Spinal cord (tissue), 10 donors: ENCODE measurements around the gene MRRF. TPM values are rescaled to one million over a fixed set of nuclear protein-coding genes. Genes with fewer than 3 reads are reported as not detected.

Source experiments
- DNase-seq, 6 donors: peaks; one replicate each; pipeline versions ENCODE4 v3.0.0 to v3.0.0-alpha.2; 2013 to 2015; ENCODE audit warnings: low spot score in 6 of 6, low read depth in 4 of 6
- H3K27ac ChIP-seq: one replicate; pipeline ENCODE4 v1.5.1; 2013; ENCODE audit warnings: low read depth, low read length, control low read depth
- H3K27me3 ChIP-seq: one replicate; pipeline ENCODE4 v1.6.1; 2013; ENCODE audit warnings: low read length; ENCODE audit not compliant: control insufficient read depth, insufficient read depth
- H3K36me3 ChIP-seq: one replicate; pipeline ENCODE4 v1.6.1; 2013; ENCODE audit warnings: low read length; ENCODE audit not compliant: control insufficient read depth, insufficient read depth
- H3K4me1 ChIP-seq: one replicate; pipeline ENCODE4 v1.6.1; 2013; ENCODE audit warnings: low read length; ENCODE audit not compliant: control insufficient read depth, insufficient read depth
- H3K4me3 ChIP-seq: one replicate; pipeline ENCODE4 v1.5.1; 2013; ENCODE audit warnings: low read depth, low read length, control low read depth
- H3K9me3 ChIP-seq: one replicate; pipeline ENCODE4 v1.6.1; 2013; ENCODE audit warnings: low read length; ENCODE audit not compliant: control insufficient read depth, insufficient read depth
- WGBS: methylation state at CpG from one replicate; pipeline ENCODE4 v1.1.5; 2013; ENCODE audit warnings: missing lambda C conversion rate; ENCODE audit not compliant: insufficient coverage; 5-methylcytosine and 5-hydroxymethylcytosine counted together
- polyA plus RNA-seq, 2 donors: library from polyadenylated mRNA; unstranded; fragments of 120-200 nt; gene quantifications; one replicate each; pipeline ENCODE4 v1.2.1, GENCODE V29; 2013; ENCODE audit not compliant: insufficient read length in 2 of 2
- total RNA-seq, 2 donors: library from RNA; depleted of rRNA in 1 of 2; stranded (reverse); fragments of 120-200 nt in 1 of 2; fragments of >200 nt in 1 of 2; gene quantifications; one replicate each; pipeline versions ENCODE4 v1.2.3 to v1.2.4, GENCODE V29; 2013 to 2014
- donor health status: healthy.

Gene MRRF
- total and polyA plus RNA-seq, 4 donors = 23.5 to 31.6 (median 27.8) TPM

GRCh38 chr9:122346478-122347347 lies 82.0 kb downstream of the MRRF start:
- H3K36me3 ChIP-seq = no peaks in the 10 kb centered on the region
- WGBS = under 1% methylated on average over 90 of the region's 90 CpGs
- H3K27me3 ChIP-seq = peaks cover 25% of the 10 kb centered on the region
- no peak overlapping the region for H3K27ac ChIP-seq
- H3K4me1 ChIP-seq = peaks cover 16% of the 10 kb centered on the region
- H3K4me3 ChIP-seq = peak overlapping the region; percentile 18
- no peaks in the 10 kb centered on the region for H3K9me3 ChIP-seq
- DNase-seq = peak in 3 of 6 donors; percentile 26 to 74 (median 67)

- peak in 2 of 6 donors; percentile 28 to 42 for DNase-seq
- no peak overlapping the region for H3K27ac ChIP-seq
Observed at GRCh38 chr9:122347348-122348287, 82.9 kb downstream of the MRRF start.

GRCh38 chr9:122348288-122348777 lies 83.7 kb downstream of the MRRF start:
- WGBS = 75% methylated on average over 10 of the region's 12 CpGs

More at GRCh38 chr9:122347348-122348287, 82.9 kb downstream of the MRRF start:
- Histone ChIP-seq H3K27me3 (peaks cover 25% of the 10 kb centered on the region), H3K4me3 (no peak overlapping the region), H3K9me3 (no peaks in the 10 kb centered on the region), H3K36me3 (no peaks in the 10 kb centered on the region), H3K4me1 (peaks cover 16% of the 10 kb centered on the region)
- WGBS = 32% methylated on average over 10 of the region's 16 CpGs

GRCh38 chr9:122348791-122349190 lies 84.1 kb downstream of the MRRF start:
- Histone ChIP-seq H3K4me1 (peaks cover 16% of the 10 kb centered on the region), H3K36me3 (no peaks in the 10 kb centered on the region), H3K27ac (no peak overlapping the region), H3K4me3 (no peak overlapping the region), H3K27me3 (peaks cover 25% of the 10 kb centered on the region), H3K9me3 (no peaks in the 10 kb centered on the region)
- 100% methylated on average over 1 of the region's 2 CpGs for WGBS
- no peak for DNase-seq

More at GRCh38 chr9:122348288-122348777, 83.7 kb downstream of the MRRF start:
- Histone ChIP-seq H3K27me3 (peaks cover 25% of the 10 kb centered on the region), H3K27ac (no peak overlapping the region), H3K4me1 (peaks cover 16% of the 10 kb centered on the region), H3K9me3 (no peaks in the 10 kb centered on the region), H3K36me3 (no peaks in the 10 kb centered on the region), H3K4me3 (no peak overlapping the region)
- no peak for DNase-seq

GRCh38 chr9:122349201-122349600 lies 84.5 kb downstream of the MRRF start:
- Histone ChIP-seq H3K27ac (no peak overlapping the region), H3K36me3 (no peaks in the 10 kb centered on the region), H3K4me1 (peaks cover 16% of the 10 kb centered on the region), H3K9me3 (no peaks in the 10 kb centered on the region), H3K4me3 (no peak overlapping the region), H3K27me3 (peaks cover 25% of the 10 kb centered on the region)
- 88% methylated on average over 4 of the region's 4 CpGs for WGBS
- no peak for DNase-seq

GRCh38 chr9:122350577-122351355 lies 86.1 kb downstream of the MRRF start:
- Histone ChIP-seq H3K4me1 (peaks cover 16% of the 10 kb centered on the region), H3K27ac (no peak overlapping the region), H3K9me3 (no peaks in the 10 kb centered on the region), H3K27me3 (peaks cover 25% of the 10 kb centered on the region), H3K36me3 (no peaks in the 10 kb centered on the region), H3K4me3 (no peak overlapping the region)
- peak; percentile 35 to 92 (median 64) for DNase-seq
- 54% methylated on average over 10 of the region's 11 CpGs for WGBS

GRCh38 chr9:122354536-122355199 lies 90.0 kb downstream of the MRRF start:
- H3K4me3 ChIP-seq = no peak overlapping the region
- WGBS = 79% methylated on average over 7 of the region's 8 CpGs
- H3K27ac ChIP-seq = no peak overlapping the region
- no peaks in the 10 kb centered on the region for H3K9me3 ChIP-seq
- no peaks in the 10 kb centered on the region for H3K4me1 ChIP-seq
- H3K36me3 ChIP-seq = no peaks in the 10 kb centered on the region
- no peak for DNase-seq
- peaks cover 2% of the 10 kb centered on the region for H3K27me3 ChIP-seq

GRCh38 chr9:122355336-122355875 lies 90.7 kb downstream of the MRRF start:
- no peak for DNase-seq
- Histone ChIP-seq H3K4me3 (no peak overlapping the region), H3K36me3 (no peaks in the 10 kb centered on the region), H3K9me3 (no peaks in the 10 kb centered on the region), H3K27ac (no peak overlapping the region), H3K27me3 (no peaks in the 10 kb centered on the region), H3K4me1 (no peaks in the 10 kb centered on the region)
- WGBS = no CpG with 5 or more reads among the region's 4 CpGs
